GM19099 (cell line): ENCODE measurements around the gene REEP1.

ENCODE experiments used
- POLR2A ChIP-seq: IDR thresholded peaks from 3 replicates; pipeline ENCODE4 v1.6.1; 2011; ENCODE audit warnings: low read depth; ENCODE audit not compliant: insufficient read length; ENCODE audit errors: extremely low read depth

Gene REEP1

DNA sequence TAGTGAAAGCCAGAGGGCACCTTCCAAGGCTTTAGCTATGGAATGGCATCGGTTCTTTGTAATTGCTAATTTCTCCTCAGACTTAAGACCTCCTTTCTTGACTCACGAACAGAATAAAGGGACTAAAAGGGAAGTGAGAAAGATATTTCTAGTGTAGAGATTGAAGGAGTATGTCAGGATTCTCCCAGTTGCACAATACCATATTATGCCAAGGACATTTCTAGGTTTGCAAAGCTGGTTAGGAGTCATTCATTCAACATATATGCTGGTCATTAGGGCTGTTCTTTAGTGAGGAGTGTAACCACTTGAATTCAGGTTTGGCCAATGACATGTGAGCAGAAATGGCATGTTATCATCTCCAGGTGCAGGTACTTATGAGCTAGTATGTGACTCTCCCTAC is 7.4 kb downstream of the REEP1 start:
- no peak for TF ChIP-seq POLR2A

DNA sequence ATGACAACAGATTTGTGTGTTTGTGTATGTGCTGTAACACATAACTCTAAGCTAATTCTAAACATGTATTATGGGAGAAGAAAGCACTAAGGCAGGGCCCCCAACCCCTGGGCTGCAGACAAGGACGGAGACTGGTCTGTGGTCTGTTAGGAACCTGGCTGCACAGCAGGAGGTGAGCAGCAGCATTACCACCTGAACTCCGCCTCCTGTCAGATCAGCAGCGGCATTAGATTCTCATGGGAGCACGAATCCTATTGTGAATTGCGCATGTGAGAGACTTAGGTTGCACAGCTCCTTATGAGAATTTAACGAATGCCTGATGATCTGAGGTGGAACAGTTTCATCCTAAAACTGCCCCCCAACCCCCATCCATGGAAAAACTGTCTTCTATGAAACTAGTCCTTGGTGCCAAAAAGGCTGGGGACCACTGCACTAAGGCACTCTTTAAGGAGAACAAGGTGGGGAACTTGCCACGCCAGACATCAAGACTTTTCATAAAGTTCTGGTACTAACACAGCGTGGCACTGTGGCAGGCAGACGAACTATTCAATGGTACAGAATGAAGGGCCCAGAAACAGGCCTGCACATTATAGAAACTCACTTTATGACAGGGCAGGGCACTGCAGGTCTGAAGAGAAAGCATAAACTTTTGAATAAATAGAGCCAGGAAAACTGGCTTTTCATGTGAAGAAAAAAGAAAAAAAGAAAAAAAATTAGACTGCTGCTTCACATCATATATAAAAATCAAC is 14.0 kb downstream of the REEP1 start:
- no peak for TF ChIP-seq POLR2A

DNA sequence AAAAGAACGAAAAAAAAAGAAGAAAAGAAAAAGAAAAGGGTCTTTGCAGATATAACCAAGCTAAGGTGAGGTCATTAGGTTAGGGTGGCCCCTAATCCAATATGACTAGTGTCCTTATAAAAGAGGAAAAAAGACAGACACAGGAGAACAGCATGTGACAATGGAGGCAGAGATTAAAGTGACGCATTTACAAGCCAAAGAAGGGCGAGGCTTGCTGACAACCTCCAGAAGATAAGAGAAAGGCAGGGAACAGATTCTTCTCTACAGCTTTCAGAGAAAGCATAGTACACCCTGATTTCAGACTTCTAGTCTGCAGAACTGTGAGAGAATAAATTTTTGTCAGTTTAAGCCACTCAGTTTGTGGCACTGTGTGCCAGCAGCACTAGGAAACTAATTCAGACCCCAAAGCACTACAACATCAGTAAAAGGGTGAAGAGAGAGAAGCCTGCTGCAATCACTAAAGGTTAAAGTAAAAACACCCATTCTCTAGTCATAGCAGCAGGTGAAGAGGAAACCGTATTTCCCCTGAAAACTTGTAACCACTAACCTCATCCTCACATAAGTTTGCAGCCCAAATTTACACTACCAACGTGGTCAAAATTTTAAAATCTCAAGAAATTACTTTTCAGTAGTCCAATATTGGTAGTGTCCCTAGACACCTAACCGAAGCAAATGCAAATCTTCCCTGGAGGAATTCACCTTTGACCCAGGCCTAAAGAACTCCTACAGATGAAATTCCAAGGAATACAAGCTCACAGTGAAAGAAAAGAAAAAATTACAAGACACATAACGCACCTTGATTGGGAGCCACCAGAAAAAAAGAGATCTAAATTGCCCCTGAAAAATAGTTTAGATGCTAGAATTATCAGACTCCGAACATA is 17.5 kb downstream of the REEP1 start:
- no peak for TF ChIP-seq POLR2A

DNA sequence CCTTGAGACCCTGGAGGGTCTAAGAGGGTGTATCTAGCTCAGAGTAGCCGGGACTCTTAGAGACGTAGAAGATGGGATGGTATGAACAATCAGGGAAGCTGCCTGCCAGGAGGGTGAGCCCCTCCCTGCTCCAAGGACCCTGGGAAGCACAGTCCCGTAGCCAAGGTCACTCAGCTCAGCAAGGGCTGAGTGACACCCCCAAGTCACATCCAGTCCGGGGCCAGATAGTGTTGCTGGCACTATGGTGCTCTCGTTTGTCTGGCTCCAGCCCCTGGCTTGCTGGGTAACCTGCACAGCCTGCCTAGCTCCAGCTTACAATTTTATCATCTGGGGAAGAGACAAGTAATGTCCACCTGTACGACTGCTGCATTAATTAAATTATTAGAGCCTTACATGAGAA is 22.3 kb downstream of the REEP1 start:
- no peak for TF ChIP-seq POLR2A

DNA sequence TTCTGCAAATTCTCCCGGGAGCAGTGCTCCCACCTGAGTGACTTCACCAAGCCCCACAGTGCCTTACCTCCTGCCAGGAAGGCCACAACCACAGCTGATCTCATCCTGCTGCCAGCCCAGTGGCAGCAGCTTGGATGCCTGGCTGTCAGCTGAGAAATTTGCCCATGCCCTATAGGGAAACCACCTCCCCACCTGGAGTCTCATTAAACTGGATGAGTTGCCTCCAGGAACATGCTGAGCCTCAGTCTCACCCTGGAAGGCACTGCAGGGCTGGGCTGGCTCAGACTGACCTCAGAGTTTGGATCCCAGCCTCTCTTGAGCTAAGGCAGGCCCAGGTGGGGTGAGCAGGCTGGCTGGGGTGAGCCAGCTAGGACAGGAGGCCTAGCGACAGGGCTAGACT is 23.3 kb downstream of the REEP1 start:
- no peak for TF ChIP-seq POLR2A

DNA sequence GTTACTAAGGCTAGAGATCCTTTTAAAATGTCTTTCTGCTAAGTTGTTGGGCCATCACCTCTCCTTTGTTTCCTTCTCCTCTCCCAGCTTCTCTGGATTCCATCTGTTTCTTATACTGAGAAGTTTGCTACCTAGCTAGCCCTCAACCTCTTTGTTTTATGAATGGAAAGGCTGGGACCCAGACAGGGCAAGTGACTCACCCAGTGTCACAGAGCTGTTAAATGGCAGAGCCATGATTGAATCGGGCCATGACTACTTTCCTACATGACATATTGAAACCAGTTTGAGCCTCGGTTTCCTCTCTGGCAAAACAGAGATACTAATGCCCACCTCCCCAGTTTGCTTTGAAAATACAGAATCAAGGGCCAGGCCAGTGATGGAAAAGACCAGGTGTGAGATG is 24.1 kb downstream of the REEP1 start:
- no peak for TF ChIP-seq POLR2A

DNA sequence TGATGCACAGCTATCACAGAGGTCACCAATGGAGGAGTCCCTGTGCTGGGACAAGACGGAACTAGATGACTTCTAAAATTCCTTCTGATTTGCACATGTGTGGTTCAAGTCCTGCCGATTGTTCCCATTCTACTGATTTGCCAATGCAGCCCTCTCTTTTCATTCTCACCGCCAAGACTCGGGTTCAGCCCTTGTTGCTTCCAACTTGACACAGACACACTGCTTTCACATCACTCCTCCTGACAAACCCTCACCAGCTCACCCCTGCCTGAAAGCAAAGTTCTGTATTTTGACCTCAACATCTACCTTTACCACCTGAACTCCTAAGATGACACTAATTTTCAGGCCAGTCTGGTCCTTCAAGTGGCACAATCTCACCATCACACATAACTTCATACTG is 25.5 kb downstream of the REEP1 start:
- TF ChIP-seq POLR2A, result no peak

DNA sequence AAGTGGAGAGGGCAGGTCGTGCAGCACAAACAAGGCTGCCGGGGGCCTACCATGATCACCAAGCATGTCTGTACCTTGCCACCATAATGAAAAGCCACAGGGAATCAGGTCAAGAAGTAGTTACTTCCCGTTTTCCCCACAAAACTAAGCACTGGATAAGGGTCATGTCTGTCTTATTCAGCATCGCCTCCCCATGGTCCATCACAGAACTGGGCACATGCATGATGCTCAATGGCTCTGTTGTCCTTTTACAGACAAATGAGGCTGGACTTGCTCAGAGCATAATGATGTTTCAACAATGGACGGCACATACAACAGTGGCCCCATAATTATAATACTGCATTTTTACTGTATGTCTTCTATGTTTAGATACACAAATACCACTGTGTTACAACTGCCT is 27.5 kb downstream of the REEP1 start:
- TF ChIP-seq POLR2A, result no peak

DNA sequence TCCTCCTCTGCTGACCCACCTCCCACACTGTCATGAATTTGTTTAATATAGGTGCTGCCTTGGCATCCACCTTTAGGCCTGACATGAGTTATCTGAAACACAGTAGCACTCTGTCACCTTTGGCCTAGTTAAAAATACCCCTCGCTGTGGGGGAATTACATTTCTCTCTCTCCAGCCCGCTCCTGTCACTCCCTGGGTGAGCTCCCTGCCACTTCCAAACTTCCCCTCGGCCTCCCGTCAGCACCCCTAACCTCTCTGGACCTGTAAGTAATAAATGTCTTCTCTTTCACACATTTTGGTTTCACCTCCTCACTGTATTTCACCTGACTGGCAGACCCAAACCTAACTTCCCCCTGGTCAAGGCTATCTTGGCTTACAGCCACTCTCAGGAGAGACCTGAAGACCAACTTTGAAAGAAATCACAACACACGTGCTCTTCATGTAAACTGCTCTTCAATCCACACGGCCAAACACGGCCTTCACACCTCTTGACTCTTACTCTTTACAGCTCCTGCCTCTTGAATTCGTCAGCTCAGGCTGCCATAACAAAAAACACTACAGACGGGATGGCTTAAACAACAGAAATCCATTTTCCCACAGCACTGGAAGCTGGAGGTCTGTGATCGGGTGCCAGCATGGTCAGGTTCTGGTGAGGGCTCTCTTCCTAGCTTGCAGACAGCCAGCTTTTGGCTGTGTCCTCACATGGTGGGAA is 28.3 kb downstream of the REEP1 start:
- no peak for TF ChIP-seq POLR2A

DNA sequence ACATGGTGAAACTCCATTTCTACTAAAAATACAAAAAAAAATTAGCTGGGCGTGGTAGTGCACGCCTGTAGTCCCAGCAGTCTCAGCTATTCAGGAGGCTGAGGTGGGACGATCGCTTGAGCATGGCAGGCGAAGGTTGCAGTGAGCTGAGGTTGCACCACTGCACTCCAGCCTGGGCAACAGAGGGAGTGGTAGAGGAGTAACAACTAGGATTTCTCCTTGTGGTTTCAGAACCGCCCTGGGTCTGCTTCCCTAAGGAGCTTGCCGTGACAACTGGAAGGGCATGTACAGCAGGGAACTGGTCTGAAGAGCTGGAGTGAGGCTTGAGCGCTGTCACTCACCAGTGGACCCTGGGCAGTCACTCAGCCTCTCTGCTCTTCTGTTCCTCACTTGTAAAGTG is 29.1 kb downstream of the REEP1 start:
- no peak for TF ChIP-seq POLR2A

DNA sequence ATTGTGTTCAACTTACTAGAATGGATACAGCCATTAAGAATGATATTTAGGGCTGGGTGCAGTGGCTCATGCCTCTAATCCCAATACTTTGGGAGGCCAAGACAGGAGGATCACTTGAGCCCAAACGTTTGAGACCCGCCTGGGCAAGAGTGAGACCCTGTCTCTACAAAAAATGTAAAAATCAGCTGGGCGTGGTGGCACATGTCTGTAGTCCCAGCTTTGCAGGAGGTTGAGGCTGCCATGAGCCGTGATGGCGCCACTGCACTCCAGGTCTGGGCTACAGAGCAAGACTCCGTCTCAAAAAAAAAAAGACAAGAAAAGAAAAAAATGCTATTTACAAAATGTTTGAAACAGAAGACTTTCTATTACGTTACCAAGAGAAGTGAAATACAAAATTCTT is 30.0 kb downstream of the REEP1 start:
- no peak for TF ChIP-seq POLR2A

DNA sequence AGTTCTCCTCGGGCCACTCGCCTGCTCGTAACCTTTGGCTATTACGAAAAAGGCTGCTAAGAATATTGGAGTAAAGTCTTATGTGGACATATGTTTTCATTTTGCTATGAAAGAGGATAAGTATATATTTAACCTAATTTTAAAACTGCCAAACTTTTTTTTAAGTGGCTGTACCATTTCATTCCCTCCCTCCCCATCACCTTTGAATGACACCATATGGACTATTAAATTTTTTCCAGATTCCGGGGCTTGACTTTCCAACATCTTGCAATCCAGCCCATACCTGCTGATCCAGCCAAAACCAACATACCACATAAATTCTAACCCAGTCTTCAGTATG is 31.5 kb downstream of the REEP1 start:
- TF ChIP-seq POLR2A, result no peak

DNA sequence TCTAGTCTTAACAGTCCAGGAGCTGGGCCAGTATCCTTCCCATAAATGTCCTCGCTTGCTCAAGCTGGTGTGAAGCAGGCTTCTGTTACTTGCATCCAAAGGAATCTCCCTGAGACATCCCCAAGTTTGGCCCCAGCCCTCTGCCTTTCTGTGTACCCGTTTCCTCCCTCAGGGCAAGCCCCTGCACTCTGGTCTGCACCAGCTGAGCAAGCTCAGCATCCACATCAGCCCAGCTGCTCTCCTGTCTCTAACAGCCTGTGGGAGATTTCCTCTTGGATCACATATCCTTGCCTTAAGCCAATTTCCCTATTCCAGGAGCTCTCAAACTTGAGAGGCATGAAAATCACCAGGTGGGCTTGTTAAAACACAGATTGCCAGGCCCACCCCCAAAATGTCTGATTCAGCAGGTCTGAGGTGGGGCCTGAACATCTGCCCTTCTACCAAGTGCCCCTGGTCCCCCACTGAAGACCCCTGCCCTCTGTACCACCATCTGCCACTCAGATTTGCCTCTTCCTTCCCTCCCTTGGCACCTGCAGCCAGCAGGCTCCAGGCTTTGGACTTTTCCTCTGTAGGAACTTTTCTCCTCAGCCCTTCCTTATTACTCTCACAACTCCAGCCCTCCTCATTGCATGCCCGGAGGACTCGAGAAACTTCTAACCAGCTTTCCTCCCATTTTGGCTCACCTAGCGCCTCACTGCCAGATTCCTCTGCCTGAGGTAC is 32.1 kb downstream of the REEP1 start:
- TF ChIP-seq POLR2A, result no peak

DNA sequence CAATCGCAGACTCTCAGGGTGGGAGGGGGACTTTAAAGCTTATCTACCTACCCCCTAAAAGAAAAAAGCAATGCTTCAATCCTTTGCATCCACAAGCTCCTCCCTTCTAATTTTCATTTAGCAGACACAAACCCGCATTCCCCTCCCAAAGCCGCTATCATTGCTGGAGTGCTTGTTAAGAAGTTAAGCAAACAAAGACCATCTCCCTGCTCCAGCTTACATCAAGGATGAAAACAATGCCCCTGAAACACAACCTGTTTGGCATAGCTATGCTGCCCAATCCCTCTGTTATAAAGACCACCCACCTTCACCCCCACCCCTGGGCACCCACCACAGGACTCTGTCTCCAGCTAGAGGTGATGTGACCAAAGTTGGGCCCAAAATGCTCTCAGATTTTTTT is 33.0 kb downstream of the REEP1 start:
- TF ChIP-seq POLR2A, result no peak

DNA sequence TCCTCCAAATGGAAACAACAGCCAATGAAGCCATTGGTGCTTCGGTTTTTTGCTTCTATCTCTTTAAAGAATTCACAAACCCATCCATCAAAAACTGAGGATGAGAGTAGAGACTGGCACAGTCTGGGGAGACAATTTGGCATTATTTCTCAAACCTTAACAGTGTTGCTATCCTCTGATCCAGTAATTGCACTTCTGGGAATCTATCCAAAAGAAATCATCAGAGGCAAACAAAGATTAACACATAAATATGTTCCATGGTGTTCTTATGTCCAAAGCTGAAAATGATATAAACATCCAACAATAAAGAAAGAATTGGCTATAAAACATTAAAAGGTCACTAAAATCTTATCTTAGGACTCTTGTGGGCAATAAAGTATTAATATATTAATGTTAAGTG is 35.1 kb downstream of the REEP1 start:
- no peak for TF ChIP-seq POLR2A
